Muscle layer of colon (tissue), 2 donors: ENCODE data around the gene MRAS.

ENCODE experiments used
- H3K27ac ChIP-seq: one replicate; pipeline ENCODE4 v1.7.0; 2013; ENCODE audit warnings: low read depth, mild to moderate bottlenecking, low read length, moderate library complexity
- H3K27me3 ChIP-seq, 2 donors: one replicate each; pipeline ENCODE4 v1.7.0; 2013; ENCODE audit warnings: low read length in 2 of 2, mild to moderate bottlenecking in 2 of 2; ENCODE audit not compliant: insufficient read depth in 2 of 2, control insufficient read depth in 1 of 2
- H3K36me3 ChIP-seq: one replicate; pipeline ENCODE4 v1.7.0; 2013; ENCODE audit warnings: mild to moderate bottlenecking, low read length; ENCODE audit not compliant: insufficient read depth
- H3K4me1 ChIP-seq: one replicate; pipeline ENCODE4 v1.7.0; 2013; ENCODE audit warnings: mild to moderate bottlenecking, low read length; ENCODE audit not compliant: insufficient read depth
- H3K4me3 ChIP-seq, 2 donors: one replicate each; pipeline ENCODE4 v1.7.0; 2013; ENCODE audit warnings: low read length in 2 of 2, low read depth in 1 of 2, mild to moderate bottlenecking in 1 of 2, moderate library complexity in 1 of 2
- H3K9ac ChIP-seq: one replicate; pipeline ENCODE4 v1.7.0; 2013; ENCODE audit warnings: low read length
- H3K9me3 ChIP-seq: one replicate; pipeline ENCODE4 v1.7.0; 2013; ENCODE audit warnings: mild to moderate bottlenecking, low read length
- donor health status: abdominal sarcoma.
- donor health status: Adenocarcinoma of cecum.

Gene MRAS

DNA sequence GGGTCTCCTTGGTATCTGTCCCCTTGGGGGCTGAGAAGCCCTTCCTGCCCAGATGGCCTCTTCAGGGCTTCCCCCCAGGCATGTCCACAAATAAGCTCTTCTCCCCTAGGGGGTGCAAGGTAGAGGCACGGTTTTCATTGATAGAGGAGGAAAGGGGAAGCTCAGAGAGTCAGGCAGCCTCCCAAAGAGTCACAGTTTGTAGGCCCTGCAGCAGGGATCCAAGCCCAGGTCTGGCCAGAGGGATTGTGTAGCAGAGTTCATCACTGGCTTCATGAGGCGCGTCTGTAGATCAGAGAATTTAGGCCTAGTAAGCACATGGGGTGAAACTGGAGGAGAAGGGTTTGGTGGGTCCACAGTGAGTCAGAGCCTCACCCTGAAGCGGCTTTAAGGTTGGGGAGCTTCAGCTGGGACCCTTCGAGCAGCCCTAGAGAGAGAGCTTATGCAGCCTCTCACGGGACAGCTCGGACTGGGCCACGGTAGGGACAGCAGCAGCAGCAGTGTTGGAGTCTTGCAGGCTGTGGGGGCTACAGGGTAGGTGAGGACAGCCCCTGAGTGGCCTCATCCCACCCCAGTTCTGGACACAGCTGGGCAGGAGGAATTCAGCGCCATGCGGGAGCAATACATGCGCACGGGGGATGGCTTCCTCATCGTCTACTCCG is 48.5 kb downstream of the MRAS start:
- Histone ChIP-seq H3K27ac (no peak overlapping the region), H3K36me3 (peaks cover 6% of the 10 kb centered on the region), H3K9me3 (no peaks in the 10 kb centered on the region), H3K9ac (no peak overlapping the region), H3K27me3 (no peaks in the 10 kb centered on the region), H3K4me3 (no peak overlapping the region), H3K4me1 (no peaks in the 10 kb centered on the region)

DNA sequence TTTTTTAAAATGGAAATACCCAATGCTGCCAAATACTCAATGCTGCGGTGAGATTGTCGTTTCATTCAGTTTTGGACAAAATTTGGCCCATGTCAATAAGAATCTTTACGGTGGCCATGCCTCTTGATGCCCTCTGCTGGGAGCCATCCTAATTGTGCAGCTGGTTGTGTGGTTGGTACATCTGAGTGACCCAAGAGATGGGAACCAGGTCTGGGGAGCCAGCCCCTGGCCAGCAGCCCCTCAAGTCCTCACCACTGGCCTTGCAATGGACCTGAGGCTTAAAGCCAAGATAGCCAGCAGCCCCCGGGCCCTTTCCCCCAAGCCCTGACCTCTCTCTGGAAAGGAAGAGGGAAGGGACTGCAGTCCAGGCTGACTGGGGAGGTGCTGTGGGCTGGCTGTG is 49.6 kb downstream of the MRAS start:
- no peaks in the 10 kb centered on the region for H3K27me3 ChIP-seq

GRCh38 chr3:138398791-138399575 is 50.6 kb downstream of the MRAS start:
- Histone ChIP-seq H3K27ac (no peak overlapping the region), H3K4me3 (no peak overlapping the region)

More for the DNA sequence above, 49.6 kb downstream of the MRAS start:
- Histone ChIP-seq H3K4me1 (no peaks in the 10 kb centered on the region), H3K27ac (no peak overlapping the region), H3K9ac (no peak overlapping the region), H3K36me3 (peaks cover 6% of the 10 kb centered on the region), H3K9me3 (no peaks in the 10 kb centered on the region), H3K4me3 (no peak overlapping the region)

GRCh38 chr3:138399766-138400165 is 51.4 kb downstream of the MRAS start:
- H3K27me3 ChIP-seq: no peaks in the 10 kb centered on the region
- no peak overlapping the region for H3K4me3 ChIP-seq
- H3K4me1 ChIP-seq: no peaks in the 10 kb centered on the region
- no peak overlapping the region for H3K27ac ChIP-seq
- H3K9ac ChIP-seq: no peak overlapping the region
- peaks cover 20% of the 10 kb centered on the region for H3K36me3 ChIP-seq
- no peaks in the 10 kb centered on the region for H3K9me3 ChIP-seq

More at GRCh38 chr3:138398791-138399575, 50.6 kb downstream of the MRAS start:
- peaks cover 12% of the 10 kb centered on the region for H3K36me3 ChIP-seq
- H3K9me3 ChIP-seq: no peaks in the 10 kb centered on the region
- no peaks in the 10 kb centered on the region for H3K4me1 ChIP-seq
- H3K27me3 ChIP-seq: no peaks in the 10 kb centered on the region
- no peak overlapping the region for H3K9ac ChIP-seq

DNA sequence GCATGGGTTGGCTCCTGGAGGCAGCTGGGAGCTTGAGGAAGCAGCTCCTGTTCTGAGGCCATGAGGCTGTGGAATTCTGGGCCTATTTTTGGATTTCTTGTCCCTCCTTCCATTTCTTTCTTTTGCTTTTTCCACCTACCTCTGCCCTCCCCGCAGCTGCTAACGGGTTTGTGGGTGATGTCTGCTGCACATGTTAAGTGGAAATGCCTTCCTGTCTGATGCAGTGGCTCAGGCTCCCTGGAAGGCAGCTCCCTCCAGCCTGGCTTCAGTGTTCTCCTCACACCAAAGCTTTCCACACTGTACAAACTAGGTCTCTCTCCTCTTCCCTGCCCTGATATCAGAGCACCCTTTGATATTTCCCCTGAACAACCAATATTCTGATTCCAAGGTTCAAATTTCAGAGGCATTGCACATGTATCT is 52.3 kb downstream of the MRAS start:
- no peaks in the 10 kb centered on the region for H3K27me3 ChIP-seq
- H3K9me3 ChIP-seq: no peaks in the 10 kb centered on the region
- H3K9ac ChIP-seq: no peak overlapping the region
- H3K27ac ChIP-seq: no peak overlapping the region
- H3K36me3 ChIP-seq: peaks cover 21% of the 10 kb centered on the region
- H3K4me1 ChIP-seq: no peaks in the 10 kb centered on the region
- H3K4me3 ChIP-seq: no peak overlapping the region

DNA sequence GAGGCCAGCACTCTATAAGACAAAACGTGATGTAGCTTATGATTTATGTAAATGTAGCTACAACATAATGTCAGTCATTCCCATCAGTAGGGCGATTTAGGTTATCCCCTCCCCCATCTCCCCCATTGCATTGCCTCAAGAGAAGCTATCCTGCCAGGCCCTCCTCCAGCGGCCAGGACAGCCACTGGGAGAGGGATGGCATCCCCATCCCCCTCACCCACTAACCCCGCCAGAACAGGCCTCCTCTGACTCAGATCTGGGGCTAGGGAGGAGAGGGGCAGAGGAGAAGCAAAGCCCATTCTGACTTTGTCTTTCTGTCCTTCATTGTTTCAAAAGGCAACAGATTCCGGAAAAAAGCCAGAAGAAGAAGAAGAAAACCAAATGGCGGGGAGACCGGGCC is 53.5 kb downstream of the MRAS start:
- Histone ChIP-seq H3K36me3 (peaks cover 21% of the 10 kb centered on the region), H3K4me3 (no peak overlapping the region), H3K4me1 (no peaks in the 10 kb centered on the region), H3K9ac (no peak overlapping the region), H3K9me3 (no peaks in the 10 kb centered on the region), H3K27ac (no peak overlapping the region), H3K27me3 (no peaks in the 10 kb centered on the region)

- no peak overlapping the region for H3K4me3 ChIP-seq
- H3K36me3 ChIP-seq: peaks cover 16% of the 10 kb centered on the region
- no peak overlapping the region for H3K9ac ChIP-seq
- H3K4me1 ChIP-seq: no peaks in the 10 kb centered on the region
- H3K9me3 ChIP-seq: no peaks in the 10 kb centered on the region
- no peak overlapping the region for H3K27ac ChIP-seq
- no peaks in the 10 kb centered on the region for H3K27me3 ChIP-seq
Measured at GRCh38 chr3:138404121-138404520, 55.7 kb downstream of the MRAS start.

DNA sequence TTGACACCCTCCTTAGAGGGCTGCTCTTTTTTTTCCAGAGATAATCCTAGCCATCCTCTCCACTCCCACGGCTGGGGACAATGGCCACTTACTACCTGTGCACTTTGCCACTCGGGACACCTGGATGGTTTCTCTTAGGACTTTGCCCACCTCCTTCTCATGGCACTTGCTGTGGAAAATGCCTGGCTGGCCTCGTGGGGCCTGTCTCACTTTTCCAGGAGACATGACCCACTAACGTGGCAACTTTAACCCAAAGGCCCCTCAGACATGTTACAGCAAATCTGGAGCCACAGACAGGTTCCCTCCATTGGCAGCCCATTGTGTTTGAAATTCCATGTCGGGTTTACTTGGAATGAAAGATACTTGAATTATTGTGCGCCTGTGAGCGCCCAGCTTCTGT is 56.6 kb downstream of the MRAS start:
- Histone ChIP-seq H3K27ac (no peak overlapping the region), H3K4me3 (no peak overlapping the region), H3K36me3 (peaks cover 15% of the 10 kb centered on the region), H3K27me3 (no peaks in the 10 kb centered on the region), H3K4me1 (no peaks in the 10 kb centered on the region), H3K9me3 (no peaks in the 10 kb centered on the region), H3K9ac (no peak overlapping the region)

- Histone ChIP-seq H3K27me3 (no peaks in the 10 kb centered on the region), H3K9ac (no peak overlapping the region), H3K9me3 (no peaks in the 10 kb centered on the region), H3K36me3 (peaks cover 15% of the 10 kb centered on the region), H3K4me3 (no peak overlapping the region), H3K27ac (no peak overlapping the region), H3K4me1 (no peaks in the 10 kb centered on the region)
Measured at GRCh38 chr3:138405486-138405885, 57.1 kb downstream of the MRAS start.

DNA sequence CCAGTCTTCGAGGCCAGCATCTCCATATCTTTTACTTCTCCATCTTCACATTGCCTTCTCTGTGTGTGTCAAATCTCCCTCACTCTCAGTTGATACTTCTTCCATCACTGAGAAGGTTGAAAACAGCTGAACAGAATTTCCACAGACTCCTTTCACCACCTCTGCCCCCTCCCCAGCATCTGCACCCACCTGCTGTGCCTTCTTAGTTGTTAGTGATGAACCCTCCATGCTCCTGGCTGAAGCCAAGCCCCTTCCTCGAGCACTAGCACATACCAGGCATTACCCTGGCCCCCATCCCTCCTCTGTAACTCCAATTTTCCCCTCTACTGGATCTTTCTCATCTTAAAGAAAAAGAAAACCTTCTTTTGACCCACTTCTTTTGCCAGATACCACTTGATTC is 58.2 kb downstream of the MRAS start:
- no peak overlapping the region for H3K9ac ChIP-seq
- H3K4me1 ChIP-seq: no peaks in the 10 kb centered on the region
- peaks cover 15% of the 10 kb centered on the region for H3K36me3 ChIP-seq
- H3K27ac ChIP-seq: no peak overlapping the region
- H3K9me3 ChIP-seq: no peaks in the 10 kb centered on the region
- no peak overlapping the region for H3K4me3 ChIP-seq
- no peaks in the 10 kb centered on the region for H3K27me3 ChIP-seq

DNA sequence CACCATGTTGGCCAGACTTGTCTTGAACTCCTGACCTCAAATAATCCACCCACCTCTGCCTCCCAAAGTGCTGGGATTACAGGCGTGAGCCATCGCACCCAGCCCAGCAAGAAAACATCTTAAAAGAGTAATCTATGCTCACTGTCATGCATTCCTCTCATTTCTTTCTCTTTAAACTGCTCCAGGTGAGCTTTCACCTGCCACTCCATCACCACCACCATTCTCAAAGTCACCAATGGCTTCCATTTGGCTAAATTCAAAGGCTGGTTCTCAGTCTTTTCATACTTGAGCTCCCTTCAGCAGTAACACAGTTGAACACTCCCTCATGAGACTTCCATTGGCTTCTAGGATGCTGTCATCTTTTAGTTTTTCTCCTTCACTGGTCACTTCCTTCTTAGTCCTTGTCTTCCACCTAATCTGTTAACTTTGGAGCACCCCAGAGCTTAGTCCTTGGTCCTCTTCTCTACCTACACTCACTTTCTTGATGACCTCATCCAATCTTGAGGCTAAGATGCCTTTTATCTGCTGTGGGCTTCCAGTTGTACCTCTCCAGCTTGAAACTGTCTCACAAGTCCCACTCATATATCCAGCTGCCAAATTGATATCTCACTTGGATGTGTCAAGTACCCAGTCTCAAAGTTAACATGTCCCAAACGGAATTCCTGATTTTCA is 59.0 kb downstream of the MRAS start:
- H3K9me3 ChIP-seq: no peaks in the 10 kb centered on the region
- H3K9ac ChIP-seq: no peak overlapping the region
- no peaks in the 10 kb centered on the region for H3K4me1 ChIP-seq
- H3K27me3 ChIP-seq: no peaks in the 10 kb centered on the region
- H3K4me3 ChIP-seq: no peak overlapping the region
- H3K27ac ChIP-seq: no peak overlapping the region
- peaks cover 15% of the 10 kb centered on the region for H3K36me3 ChIP-seq
